ENCODE results near the gene NTF4.
"Not testable (repeated sequence)": the region's sequence is repeated elsewhere in the genome, so short reads cannot be mapped to it uniquely, and the experiment has no call there.

DNA sequence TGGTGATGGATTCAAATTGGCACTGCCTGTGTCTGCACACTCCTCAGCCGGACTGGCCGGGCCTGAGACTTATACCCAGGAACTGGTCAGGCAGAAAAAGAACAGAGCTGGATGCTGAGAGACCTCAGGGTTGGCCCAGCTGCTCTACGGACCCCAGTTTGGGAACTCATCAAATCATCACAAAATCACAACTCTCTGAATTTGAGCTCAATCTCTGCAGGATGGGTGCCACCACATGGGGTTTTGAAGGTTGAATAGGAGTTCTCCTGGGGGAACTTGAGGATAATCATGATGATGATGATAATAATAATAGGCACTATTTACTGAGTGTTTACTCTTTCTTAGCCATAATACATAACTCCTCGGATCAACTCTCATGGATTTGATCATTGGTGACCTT, 22.0 kb downstream of the NTF4 start:
- not testable (repeated sequence) for TF ChIP-seq CTCF (IDR thresholded peaks at IDR 0.05 in 4 of 5, conservative IDR thresholded peaks at IDR 0.05 in 1 of 5); POLR2A (IDR thresholded peaks at IDR 0.05)
